GM18508 (cell line): ENCODE measurements around the gene ABCF2.

ENCODE experiments used
- ATAC-seq: cut with Tn5 transposase; IDR thresholded peaks from one replicate; pipeline ENCODE4 v1.9.1; 2021; ENCODE audit warnings: moderate number of reproducible peaks; ENCODE audit not compliant: insufficient read depth, unreplicated experiment

ABCF2 gene

GRCh38 chr7:151198945-151199848, 27.8 kb downstream of the ABCF2 start:
- ATAC-seq: no peak

GRCh38 chr7:151197932-151198331, 29.1 kb downstream of the ABCF2 start:
- ATAC-seq: no peak

- no peak for ATAC-seq
These were observed 31.2 kb downstream of the ABCF2 start for GRCh38 chr7:151195616-151196450.

GRCh38 chr7:151194188-151194587, 32.8 kb downstream of the ABCF2 start:
- ATAC-seq: no peak

GRCh38 chr7:151193203-151193978, 33.6 kb downstream of the ABCF2 start:
- no peak for ATAC-seq

GRCh38 chr7:151192002-151192539, 34.9 kb downstream of the ABCF2 start:
- ATAC-seq: no peak

GRCh38 chr7:151191544-151191943, 35.5 kb downstream of the ABCF2 start:
- ATAC-seq: no peak

- no peak for ATAC-seq
These were observed 38.0 kb downstream of the ABCF2 start for GRCh38 chr7:151189038-151189437.

GRCh38 chr7:151188252-151188542, 38.8 kb downstream of the ABCF2 start:
- no peak for ATAC-seq

- no peak for ATAC-seq
These were observed 39.4 kb downstream of the ABCF2 start for GRCh38 chr7:151187409-151188251.

- ATAC-seq: no peak
These were observed 40.2 kb downstream of the ABCF2 start, which contains the start of gene ASB10 for GRCh38 chr7:151186640-151187408. ASB10 (minus strand) TSS chr7:151187250; CDS start chr7:151187130, 120 bp downstream.

- no peak for ATAC-seq
These were observed 41.0 kb downstream of the ABCF2 start for GRCh38 chr7:151185762-151186639.

- no peak for ATAC-seq
These were observed 46.0 kb downstream of the ABCF2 start for GRCh38 chr7:151181011-151181431.

GRCh38 chr7:151179946-151180345, 47.1 kb downstream of the ABCF2 start:
- no peak for ATAC-seq

- no peak for ATAC-seq
These were observed 47.6 kb downstream of the ABCF2 start for GRCh38 chr7:151179287-151179860.

GRCh38 chr7:151178831-151179230, 48.2 kb downstream of the ABCF2 start:
- ATAC-seq: no peak

GRCh38 chr7:151178236-151178635, 48.8 kb downstream of the ABCF2 start:
- no peak for ATAC-seq
